HG03039 (cell line): ENCODE measurements around the gene IFNAR1.

Experiments
- ATAC-seq: cut with Tn5 transposase; IDR thresholded peaks from one replicate; pipeline ENCODE4 v1.9.1; 2021; ENCODE audit warnings: mild to moderate bottlenecking, moderate library complexity; ENCODE audit not compliant: unreplicated experiment

The IFNAR1 gene

GRCh38 chr21:33397717-33398116, 72.9 kb downstream of the IFNAR1 start:
- ATAC-seq, result no peak

- ATAC-seq, result no peak
These were observed 73.6 kb downstream of the IFNAR1 start for GRCh38 chr21:33398361-33398760.

GRCh38 chr21:33401630-33401992, 76.8 kb downstream of the IFNAR1 start:
- no peak for ATAC-seq

GRCh38 chr21:33402001-33402979, 77.5 kb downstream of the IFNAR1 start:
- ATAC-seq, result no peak

GRCh38 chr21:33403128-33403785, 78.5 kb downstream of the IFNAR1 start, which contains the start of gene IFNGR2:
IFNGR2 (plus strand) TSS chr21:33403413; CDS start chr21:33403544, 131 bp downstream.
- no peak for ATAC-seq

- ATAC-seq, result no peak
These were observed 79.2 kb downstream of the IFNAR1 start for GRCh38 chr21:33403786-33404585.

- ATAC-seq, result no peak
These were observed 81.7 kb downstream of the IFNAR1 start for GRCh38 chr21:33406493-33406892.
